Stimulated activated CD8-positive, alpha-beta memory T cell treated with anti-CD3 and anti-CD28 coated beads, Interleukin-12 subunit alpha, Interleukin-12 subunit beta, amount 100 ng/mL, for 24 hours (primary cell): ENCODE results near the gene ADGRL2.

Source experiments
- DNase-seq: peaks from one replicate; pipeline ENCODE4 v3.0.0-alpha.2; 2020; ENCODE audit errors: extremely low read depth

ADGRL2 gene

DNA sequence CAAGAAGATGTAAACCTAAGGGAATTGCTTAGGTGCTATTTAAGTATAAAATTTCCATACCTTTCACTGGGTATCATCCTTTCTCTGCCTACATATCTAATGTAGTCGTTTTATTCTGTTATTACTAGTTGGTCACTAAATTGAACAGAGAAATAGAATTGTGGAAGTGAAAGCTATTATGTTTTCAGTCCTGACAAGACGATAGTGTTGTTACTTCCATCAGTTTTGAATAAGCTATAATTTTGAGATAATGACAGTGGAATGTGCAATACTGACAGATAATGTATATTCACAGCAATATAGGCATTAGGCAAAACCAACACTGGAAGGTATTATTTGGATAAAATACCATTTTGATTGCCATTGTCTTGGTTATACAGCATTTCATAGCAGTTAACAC, 181.8 kb downstream of the ADGRL2 start:
- no peak for DNase-seq

DNA sequence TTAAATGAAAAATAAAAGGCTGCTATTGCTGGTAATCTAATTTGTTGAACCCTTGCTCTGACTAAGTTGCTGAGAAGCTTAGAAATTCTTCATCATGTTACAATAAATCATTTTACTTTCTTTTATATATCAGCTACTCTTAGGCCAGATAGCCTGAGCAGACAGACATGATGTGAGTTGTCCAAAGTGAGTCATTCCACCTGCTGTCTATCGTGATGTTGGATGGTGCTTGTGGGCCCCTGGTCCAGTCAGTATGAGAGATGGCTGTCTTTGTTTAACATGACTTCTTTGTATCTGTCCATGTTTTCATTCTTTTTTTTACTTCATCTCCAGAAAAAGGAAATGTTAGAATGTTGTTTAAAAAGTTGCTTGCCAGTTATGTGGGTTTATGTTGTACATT, 188.8 kb downstream of the ADGRL2 start:
- DNase-seq: no peak

DNA sequence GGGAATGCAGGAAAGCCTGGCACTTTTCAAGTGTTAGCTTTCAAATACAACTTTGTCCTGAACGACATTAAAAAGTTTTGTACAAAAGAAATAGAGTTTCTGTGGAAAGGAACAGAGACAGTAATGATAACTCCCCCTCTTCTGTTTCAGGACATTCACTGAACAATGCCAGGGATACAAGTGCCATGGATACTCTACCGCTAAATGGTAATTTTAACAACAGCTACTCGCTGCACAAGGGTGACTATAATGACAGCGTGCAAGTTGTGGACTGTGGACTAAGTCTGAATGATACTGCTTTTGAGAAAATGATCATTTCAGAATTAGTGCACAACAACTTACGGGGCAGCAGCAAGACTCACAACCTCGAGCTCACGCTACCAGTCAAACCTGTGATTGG, 189.5 kb downstream of the ADGRL2 start:
- DNase-seq: no peak

DNA sequence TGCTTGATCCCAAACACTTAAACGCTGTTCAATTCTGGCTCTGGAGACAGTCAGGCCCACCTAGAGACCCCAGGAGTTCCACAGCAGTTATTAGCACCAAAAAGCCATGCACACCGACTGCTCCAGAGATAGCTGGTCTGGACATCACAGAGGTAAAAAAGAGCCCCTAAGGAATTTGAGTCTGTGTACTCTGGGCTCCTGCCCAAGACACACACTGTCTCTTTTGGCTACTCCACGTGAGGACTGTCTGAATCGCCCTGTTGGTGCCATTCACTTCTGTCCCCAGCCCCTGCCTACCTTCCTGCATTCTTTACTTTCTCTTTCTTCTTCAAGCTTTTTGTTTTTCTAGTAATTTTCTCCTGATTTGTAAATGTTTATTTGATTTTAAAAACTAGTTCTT, 197.4 kb downstream of the ADGRL2 start:
- DNase-seq: no peak

DNA sequence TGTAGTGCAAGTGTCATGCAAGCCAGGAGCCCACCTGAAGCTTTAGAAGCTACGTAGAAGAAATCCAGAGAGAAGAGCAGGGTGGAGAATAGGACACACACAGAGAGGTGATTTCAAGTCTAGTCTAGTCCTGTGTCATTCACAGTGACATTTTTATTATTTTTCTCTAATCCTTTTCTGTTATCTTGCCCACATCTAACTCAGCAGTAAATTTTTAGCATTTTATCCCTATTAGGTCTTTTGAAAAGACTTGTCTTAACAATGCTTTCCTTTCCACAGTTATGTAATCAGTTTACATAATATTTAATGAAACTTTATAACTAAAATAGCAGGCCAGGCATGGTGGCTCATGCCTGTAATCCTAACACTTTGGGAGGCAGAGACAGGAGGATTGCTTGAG, 198.6 kb downstream of the ADGRL2 start:
- DNase-seq: no peak

DNA sequence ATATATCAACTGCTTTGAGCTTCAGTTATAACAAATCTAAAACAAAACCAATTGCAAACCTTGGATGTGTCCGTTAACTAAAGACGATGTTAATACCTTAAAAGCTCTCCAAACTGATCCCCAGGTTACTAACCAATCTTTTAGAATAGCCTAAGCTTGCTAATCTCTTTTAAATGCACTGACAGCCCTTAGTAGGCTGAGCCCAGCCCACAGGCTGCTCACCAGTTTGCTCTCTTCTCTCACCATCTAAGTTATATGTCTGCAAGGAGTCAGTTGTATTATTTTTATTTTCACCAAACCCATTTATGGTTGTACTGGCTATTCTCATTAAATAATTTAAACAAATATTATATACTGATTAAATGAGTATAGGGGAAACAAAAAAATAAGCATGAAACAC, 199.5 kb downstream of the ADGRL2 start:
- no peak for DNase-seq

DNA sequence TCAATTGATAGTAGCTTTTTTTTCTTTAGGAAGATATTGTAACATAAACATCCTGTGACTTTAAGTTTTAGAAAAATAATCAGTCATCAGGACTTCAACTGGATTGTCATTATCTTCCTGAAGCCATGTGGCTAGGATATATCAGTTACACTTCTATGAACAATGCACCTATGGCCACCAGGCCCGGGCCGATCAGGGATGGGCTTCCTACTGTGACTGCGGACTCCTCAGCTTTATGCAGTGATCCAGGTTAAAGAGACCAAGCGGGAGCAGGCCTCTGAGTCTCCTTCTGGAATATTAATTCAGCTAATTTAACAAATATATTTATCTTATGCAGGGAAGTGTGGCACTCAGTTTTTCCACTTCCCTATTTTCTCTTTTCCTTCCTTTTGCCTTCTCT, 200.6 kb downstream of the ADGRL2 start:
- DNase-seq: no peak

DNA sequence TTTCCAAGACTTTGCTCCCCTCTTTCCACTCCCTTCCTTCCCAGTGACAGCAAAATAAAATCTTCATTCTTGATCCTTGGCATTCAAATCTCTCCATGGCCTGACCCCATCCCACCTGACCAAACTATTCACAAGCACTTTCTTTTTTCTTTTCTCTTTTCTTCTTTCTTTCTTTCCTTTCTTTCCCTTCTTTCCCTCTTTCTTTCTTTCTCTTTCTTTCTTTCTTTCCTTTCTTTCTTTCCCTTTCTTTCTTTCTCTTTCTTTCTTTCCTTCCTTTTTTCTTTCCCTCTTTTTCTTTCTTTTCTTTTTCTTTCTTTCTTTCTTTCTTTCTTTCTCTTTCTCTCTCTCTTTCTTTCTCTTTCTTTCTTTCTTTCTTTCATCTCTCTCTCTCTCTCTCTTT, 207.1 kb downstream of the ADGRL2 start:
- DNase-seq: no peak

DNA sequence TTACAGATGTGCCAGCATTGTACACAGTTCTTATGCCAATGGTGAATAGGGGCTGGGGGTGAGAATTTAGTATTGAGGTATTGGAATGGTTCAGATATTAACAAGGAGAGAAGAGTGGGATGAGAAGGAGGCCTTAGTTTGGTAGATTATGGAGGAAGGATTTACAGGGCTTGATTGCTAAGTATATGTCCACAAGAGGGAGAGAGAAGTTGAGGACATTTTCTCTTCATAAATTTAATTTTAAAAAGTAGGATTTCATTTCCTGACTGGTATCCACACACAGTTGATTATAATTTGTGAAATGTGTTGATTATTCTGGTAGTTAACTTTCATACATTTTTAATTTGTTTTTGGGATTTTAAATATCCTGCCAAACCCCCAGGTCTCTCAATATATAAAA, 213.0 kb downstream of the ADGRL2 start:
- DNase-seq: no peak

DNA sequence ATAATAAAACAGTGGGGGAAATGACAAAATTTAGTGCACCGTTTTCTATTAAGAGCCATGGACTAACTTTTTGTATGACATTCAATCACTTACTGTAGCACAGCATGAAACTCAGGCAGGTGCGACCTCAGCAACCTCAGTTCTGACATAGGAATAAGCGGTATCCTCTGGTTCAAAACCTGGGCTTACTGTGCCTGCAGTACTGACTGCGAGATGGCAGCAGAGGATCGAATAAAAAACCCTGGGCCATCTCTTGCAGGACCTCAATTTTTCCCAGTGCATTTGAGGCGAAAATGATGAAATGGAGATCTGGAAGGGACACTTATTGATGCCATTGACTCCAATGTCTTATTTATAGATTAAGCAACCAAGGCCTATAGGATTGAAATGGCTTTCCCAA, 214.7 kb downstream of the ADGRL2 start:
- DNase-seq: no peak

DNA sequence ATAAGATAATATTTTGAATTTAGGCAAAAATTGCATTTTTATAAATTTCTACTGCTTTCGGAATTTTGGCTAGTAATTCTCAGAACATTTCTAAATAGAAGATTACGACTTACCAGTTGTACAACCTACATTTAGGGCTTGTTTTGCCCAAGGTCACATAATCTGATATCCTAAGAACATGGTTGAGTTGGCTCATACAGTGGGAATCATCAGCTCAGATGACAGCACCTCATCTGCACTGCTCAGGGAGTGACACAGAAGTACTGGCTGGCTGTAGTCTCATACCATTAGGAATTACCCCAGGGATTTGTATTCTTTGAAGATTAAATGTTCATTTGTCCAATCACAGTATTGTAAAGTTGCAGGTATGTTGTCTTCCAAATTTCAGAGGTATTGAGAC, 217.6 kb downstream of the ADGRL2 start:
- DNase-seq: no peak

DNA sequence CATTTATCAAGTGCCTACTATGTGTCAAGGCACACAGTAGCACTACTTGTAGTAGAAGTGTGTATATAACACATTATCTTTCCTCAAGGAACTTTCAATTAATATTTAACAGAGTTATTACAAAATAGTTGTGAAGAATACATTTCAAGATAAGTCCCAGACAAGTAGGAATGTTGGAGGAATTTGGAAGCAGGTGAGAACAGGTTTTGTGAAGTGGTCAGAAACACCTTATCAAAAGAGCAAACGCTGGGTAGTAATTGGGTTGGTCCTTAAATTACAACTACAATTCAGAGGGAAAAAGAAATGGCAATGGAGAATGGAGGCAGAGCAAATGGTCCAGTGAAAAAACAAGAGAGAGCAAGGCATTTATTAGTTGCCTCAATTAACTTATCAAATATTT, 218.8 kb downstream of the ADGRL2 start:
- no peak for DNase-seq

DNA sequence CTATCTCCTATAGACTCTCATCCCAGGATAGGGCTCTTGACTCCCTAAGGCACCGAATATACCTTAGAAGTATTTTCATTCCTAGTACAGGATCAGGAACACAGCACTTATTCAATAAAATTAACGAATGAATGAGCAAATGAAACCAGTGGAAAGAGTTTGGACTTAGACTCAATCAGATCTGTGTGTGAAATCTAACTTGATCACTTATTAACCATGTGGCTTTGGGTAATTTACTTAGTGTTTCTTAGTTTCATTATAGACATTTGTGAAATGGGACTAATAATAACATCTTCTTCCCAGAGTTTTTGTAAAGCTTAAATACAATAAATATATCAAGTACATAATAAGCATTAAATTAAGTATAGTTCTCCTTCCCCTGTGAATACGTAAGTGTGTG, 230.1 kb downstream of the ADGRL2 start:
- no peak for DNase-seq

DNA sequence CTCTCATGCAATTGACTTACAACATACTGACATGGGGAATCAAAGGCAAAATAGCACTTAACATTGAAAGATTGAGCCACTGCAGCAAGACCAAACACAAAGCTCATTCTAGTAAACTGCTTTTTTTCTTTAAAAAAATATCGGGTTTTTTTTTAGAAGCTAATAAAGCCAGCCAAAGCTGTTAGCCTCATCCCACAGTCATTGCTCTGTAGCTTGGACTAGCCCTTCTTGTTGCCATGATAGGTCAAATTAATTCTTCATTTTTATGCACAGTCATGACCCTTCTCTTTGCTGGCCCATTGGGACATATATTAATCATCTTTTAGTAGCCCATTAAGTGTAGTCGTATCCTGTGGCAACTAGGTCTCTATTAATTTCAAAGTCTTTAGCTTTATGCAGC, 231.3 kb downstream of the ADGRL2 start:
- no peak for DNase-seq

DNA sequence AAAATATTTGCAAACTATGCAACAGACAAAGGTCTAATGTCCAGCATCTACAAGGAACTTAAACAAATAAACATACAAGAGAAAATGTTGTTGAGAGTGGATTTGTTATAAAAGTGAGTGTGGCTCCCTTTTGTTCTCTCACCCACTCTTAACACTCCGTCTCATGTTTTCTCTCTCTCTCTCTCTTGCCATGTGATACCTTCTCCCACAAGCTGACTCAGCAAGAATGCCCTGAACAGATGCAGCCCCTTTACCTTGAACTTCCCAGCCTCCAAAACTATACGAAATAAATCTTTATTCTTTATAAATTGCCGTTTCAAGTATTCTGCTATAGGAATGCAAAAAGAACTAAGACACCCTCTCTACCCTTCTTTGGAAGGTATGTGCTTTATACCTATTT, 234.1 kb downstream of the ADGRL2 start:
- no peak for DNase-seq
